Left forelimb (tissue), 1 donor: ENCODE data around the gene NCAPH2.
"Not testable (repeated sequence)": the region's sequence is repeated elsewhere in the genome, so short reads cannot be mapped to it uniquely, and the experiment has no call there.

ENCODE experiments used
- DNase-seq: peaks from one replicate; pipeline ENCODE4 v3.0.0-alpha.2; 2018; ENCODE audit warnings: low spot score

NCAPH2 gene

GRCh38 chr22:50519151-50519550 lies 11.1 kb downstream of the NCAPH2 start:
- DNase-seq, result no peak

- DNase-seq, result not testable (repeated sequence)
These were observed 12.2 kb downstream of the NCAPH2 start for GRCh38 chr22:50520184-50520583.

- DNase-seq, result no peak
These were observed 12.9 kb downstream of the NCAPH2 start for GRCh38 chr22:50520826-50521453.

GRCh38 chr22:50521710-50522109 lies 13.7 kb downstream of the NCAPH2 start:
- DNase-seq, result no peak

- no peak for DNase-seq
These were observed 14.3 kb downstream of the NCAPH2 start for GRCh38 chr22:50522208-50522805.

- DNase-seq, result no peak
These were observed 14.9 kb downstream of the NCAPH2 start for GRCh38 chr22:50522806-50523438.

GRCh38 chr22:50523458-50523805 lies 15.4 kb downstream of the NCAPH2 start:
- DNase-seq, result no peak

- no peak for DNase-seq
These were observed 16.0 kb downstream of the NCAPH2 start for GRCh38 chr22:50523806-50524675.

- no peak for DNase-seq
These were observed 16.7 kb downstream of the NCAPH2 start for GRCh38 chr22:50524676-50525103.

GRCh38 chr22:50525104-50525857 lies 17.3 kb downstream of the NCAPH2 start, which contains the start of gene SCO2:
TSS of gene SCO2 (minus strand) at chr22:50525598. CDS start at chr22:50524411, 1,187 bp downstream.
- DNase-seq, result peak; percentile 99

GRCh38 chr22:50525858-50526107 lies 17.8 kb downstream of the NCAPH2 start:
- DNase-seq, result no peak

GRCh38 chr22:50526108-50526833 lies 18.2 kb downstream of the NCAPH2 start:
- peak; percentile 90 for DNase-seq

GRCh38 chr22:50526834-50527801 lies 19.1 kb downstream of the NCAPH2 start:
- DNase-seq, result no peak

GRCh38 chr22:50527921-50528681 lies 20.1 kb downstream of the NCAPH2 start:
- DNase-seq, result no peak

- DNase-seq, result no peak
These were observed 20.8 kb downstream of the NCAPH2 start for GRCh38 chr22:50528682-50529415.

- DNase-seq, result no peak
These were observed 21.4 kb downstream of the NCAPH2 start for GRCh38 chr22:50529416-50529896.

GRCh38 chr22:50529897-50530579 lies 22.0 kb downstream of the NCAPH2 start, which contains the start of gene TYMP:
TSS of gene TYMP (minus strand) at chr22:50530012. CDS start at chr22:50529709, 303 bp downstream.
- DNase-seq, result peak; percentile 85

- no peak for DNase-seq
These were observed 22.5 kb downstream of the NCAPH2 start for GRCh38 chr22:50530580-50530876.
